SH-SY5Y (cell line): ENCODE results near the gene NTSR1.

Source experiments
- GATA2 ChIP-seq: IDR thresholded peaks from 2 replicates; pipeline ENCODE4 v1.6.1; 2011; ENCODE audit warnings: mild to moderate bottlenecking, low read depth, low read length
- GATA3 ChIP-seq: IDR thresholded peaks from 2 replicates; pipeline ENCODE4 v1.6.1; 2011; ENCODE audit warnings: low read depth, mild to moderate bottlenecking, low read length, moderate library complexity

- TF ChIP-seq GATA2 (no peak), GATA3 (no peak)
These were observed 103.1 kb downstream of the NTSR1 start for GRCh38 chr20:62811720-62812119.
